Fibroblast of the aortic adventitia (primary cell): ENCODE results near the gene DENND1B. TPM values are rescaled to one million over a fixed set of nuclear protein-coding genes. Genes with fewer than 3 reads are reported as not detected.
"Not testable (repeated sequence)": the region's sequence is repeated elsewhere in the genome, so short reads cannot be mapped to it uniquely, and the experiment has no call there.

Source experiments
- DNase-seq: peaks from one replicate; pipeline ENCODE4 v3.0.0-alpha.2; 2010; ENCODE audit warnings: low read depth
- H3K4me3 ChIP-seq: 2 replicates; pipeline ENCODE4 v1.5.1; 2011; ENCODE audit warnings: low read depth, mild to moderate bottlenecking, control low read depth, low read length, moderate library complexity
- CTCF ChIP-seq: IDR thresholded peaks from 2 replicates; pipeline ENCODE4 v1.5.1; 2011; ENCODE audit warnings: mild to moderate bottlenecking, low read length, control low read depth, inconsistent platforms; ENCODE audit not compliant: insufficient read depth
- total RNA-seq: library from RNA; depleted of rRNA; stranded (reverse); fragments of >200 nt; gene quantifications from 2 replicates; pipeline ENCODE4 v1.2.3, GENCODE V29; 2012; ENCODE audit warnings: low replicate concordance

Gene DENND1B
- total RNA-seq, 1 donor: 19.5 TPM

DNA sequence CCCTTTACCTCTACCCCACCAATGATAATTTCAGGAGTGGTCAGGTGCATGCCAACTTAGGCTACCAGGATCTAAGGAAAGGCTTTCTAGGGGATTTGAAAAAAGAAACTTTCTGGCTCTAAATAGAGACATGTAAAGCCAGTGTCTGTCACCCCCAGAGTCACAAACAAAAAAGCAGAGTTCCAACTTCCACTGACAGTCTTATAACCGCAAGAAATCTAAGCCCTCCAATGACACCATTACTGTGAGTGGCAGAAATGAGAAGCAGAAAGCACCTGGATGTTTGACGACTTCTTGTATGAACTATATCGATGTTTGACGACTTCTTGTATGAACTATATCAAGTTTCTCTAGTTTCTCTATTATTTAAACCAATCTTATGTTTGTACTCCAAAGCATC is 6.0 kb downstream of the DENND1B start:
- H3K4me3 ChIP-seq: no peak overlapping the region
- no peak for DNase-seq
- no peak for TF ChIP-seq CTCF

DNA sequence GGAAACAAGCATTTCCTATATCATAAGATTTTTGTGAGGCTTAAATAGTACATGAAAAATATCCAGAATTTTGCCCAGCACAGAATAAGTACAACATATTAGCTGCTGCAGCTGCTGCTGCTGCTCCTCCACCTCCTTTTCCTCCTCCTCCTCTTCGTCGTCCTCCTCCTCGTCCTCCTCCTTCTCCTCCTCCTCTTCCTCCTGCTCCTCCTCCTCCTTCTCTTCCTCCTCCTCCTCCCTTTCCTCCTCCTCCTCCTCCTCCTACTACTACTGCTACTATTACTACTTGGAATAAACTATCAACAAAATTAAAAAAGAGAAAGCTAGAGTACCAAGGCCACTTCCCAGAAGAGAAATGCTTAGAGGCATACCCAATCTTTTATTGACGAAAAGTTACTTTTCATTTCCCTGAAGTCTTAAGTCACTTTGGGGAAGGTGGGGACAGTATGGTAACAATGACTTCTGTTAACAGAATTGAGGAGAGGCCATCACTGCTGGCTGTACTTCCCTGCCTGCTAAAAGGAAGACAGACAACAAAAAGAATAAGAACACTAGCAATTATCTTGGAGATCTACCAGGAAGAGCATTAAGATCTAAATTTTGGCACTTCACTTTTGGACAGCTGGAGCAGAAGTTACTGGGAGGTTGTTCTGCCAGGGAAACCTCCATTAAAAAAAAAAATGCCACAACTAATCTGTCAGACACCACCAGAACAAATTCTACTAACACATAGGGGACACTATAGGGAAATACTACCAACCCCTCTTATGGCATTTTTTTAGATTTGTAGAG is 7.1 kb downstream of the DENND1B start:
- DNase-seq: no peak
- TF ChIP-seq CTCF: no peak
- no peak overlapping the region for H3K4me3 ChIP-seq

- no peak overlapping the region for H3K4me3 ChIP-seq
- no peak for DNase-seq
- no peak for TF ChIP-seq CTCF
These were observed 11.5 kb downstream of the DENND1B start for GRCh38 chr1:197763769-197764168.

DNA sequence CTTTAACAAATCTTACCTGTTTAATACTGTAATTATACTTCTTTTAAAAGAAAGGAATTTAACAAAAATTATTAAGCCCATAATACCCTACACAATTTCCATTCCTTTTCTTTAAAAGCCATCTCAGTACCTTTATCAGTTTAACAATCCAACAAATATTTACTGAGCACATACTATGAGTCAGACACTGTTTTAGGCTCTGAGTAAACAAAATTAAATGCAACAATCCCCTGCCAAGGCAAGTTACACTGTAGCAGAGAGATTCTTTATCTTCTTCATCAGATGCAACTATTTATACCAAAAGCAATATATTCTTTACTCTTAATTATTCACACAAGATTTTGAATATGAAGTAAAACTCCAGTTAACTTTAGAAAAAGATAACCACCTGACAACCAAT is 12.0 kb downstream of the DENND1B start:
- no peak for TF ChIP-seq CTCF
- no peak for DNase-seq

GRCh38 chr1:197761654-197762053 is 13.6 kb downstream of the DENND1B start:
- DNase-seq: no peak
- no peak overlapping the region for H3K4me3 ChIP-seq
- TF ChIP-seq CTCF: no peak

More for the DNA sequence above, 12.0 kb downstream of the DENND1B start:
- no peak overlapping the region for H3K4me3 ChIP-seq

GRCh38 chr1:197755553-197755952 is 19.7 kb downstream of the DENND1B start:
- not testable (repeated sequence) for H3K4me3 ChIP-seq, DNase-seq

- H3K4me3 ChIP-seq, DNase-seq: not testable (repeated sequence)
These were observed 22.6 kb downstream of the DENND1B start for GRCh38 chr1:197752652-197753164.

- no peak for DNase-seq
- H3K4me3 ChIP-seq: no peak overlapping the region
- TF ChIP-seq CTCF: no peak
These were observed 24.9 kb downstream of the DENND1B start for GRCh38 chr1:197750366-197750765.
